OCI-LY1 (cell line): ENCODE data around the gene FRY.

Source experiments
- CTCF ChIP-seq: fragments of 200-600 bp; sonication (generic), shearing (Covaris generic); IDR thresholded peaks from 2 replicates; pipeline ENCODE4 v1.5.1; 2017; ENCODE audit warnings: mild to moderate bottlenecking, antibody characterized with exemption, low read length, moderate library complexity, mixed read lengths
- EZH2 ChIP-seq: fragments of 200-600 bp; sonication (generic), shearing (Covaris generic); IDR thresholded peaks from 2 replicates; pipeline ENCODE4 v1.8.0; 2017; ENCODE audit warnings: borderline replicate concordance, mixed run types, mild to moderate bottlenecking, antibody characterized with exemption, low read length, moderate library complexity, mixed read lengths

- TF ChIP-seq CTCF (no peak), EZH2 (no peak)
Measured at GRCh38 chr13:32139251-32139650, 107.7 kb downstream of the FRY start.
